GM06990 (cell line): ENCODE measurements around the gene NTPCR.

Experiments
- DNase-seq: peaks from one replicate; pipeline ENCODE4 v3.0.0-alpha.2; 2011; ENCODE audit not compliant: insufficient read length; ENCODE audit errors: extremely low read depth
- H3K27me3 ChIP-seq: replicated peaks from 2 replicates; pipeline ENCODE4 v1.6.0; 2011; ENCODE audit warnings: low read length; ENCODE audit not compliant: control insufficient read depth, insufficient read depth
- H3K36me3 ChIP-seq: 2 replicates; pipeline ENCODE4 v1.5.1; 2011; ENCODE audit warnings: low read length; ENCODE audit not compliant: control insufficient read depth, insufficient read depth
- H3K4me3 ChIP-seq: replicated peaks from 2 replicates; pipeline ENCODE4 v1.5.1; 2011; ENCODE audit warnings: low read depth, mild to moderate bottlenecking, control low read depth, low read length
- CTCF ChIP-seq: IDR thresholded peaks from 2 replicates; pipeline ENCODE4 v1.5.1; 2011; ENCODE audit warnings: low read length, control low read depth, mild to moderate bottlenecking, inconsistent platforms; ENCODE audit not compliant: insufficient read depth, poor library complexity, severe bottlenecking

The NTPCR gene

GRCh38 chr1:232980355-232980978, 30.1 kb downstream of the NTPCR start:
- Histone ChIP-seq H3K36me3 (peaks cover 2% of the 10 kb centered on the region), H3K4me3 (no peak overlapping the region), H3K27me3 (no peaks in the 10 kb centered on the region)
- TF ChIP-seq CTCF, result no peak
- DNase-seq, result no peak

GRCh38 chr1:232980986-232981560, 30.7 kb downstream of the NTPCR start:
- peaks cover 2% of the 10 kb centered on the region for H3K36me3 ChIP-seq
- TF ChIP-seq CTCF, result no peak
- no peaks in the 10 kb centered on the region for H3K27me3 ChIP-seq
- DNase-seq, result no peak
- H3K4me3 ChIP-seq, result no peak overlapping the region

GRCh38 chr1:232982238-232982944, 32.0 kb downstream of the NTPCR start:
- TF ChIP-seq CTCF, result no peak

GRCh38 chr1:232983375-232983774, 33.0 kb downstream of the NTPCR start:
- Histone ChIP-seq H3K4me3 (no peak overlapping the region), H3K36me3 (no peaks in the 10 kb centered on the region; the same call in none of the 2 replicates), H3K27me3 (no peaks in the 10 kb centered on the region)
- TF ChIP-seq CTCF, result no peak
- no peak for DNase-seq

More at GRCh38 chr1:232982238-232982944, 32.0 kb downstream of the NTPCR start:
- no peaks in the 10 kb centered on the region; the same call in none of the 2 replicates for H3K36me3 ChIP-seq
- DNase-seq, result no peak
- no peaks in the 10 kb centered on the region for H3K27me3 ChIP-seq
- no peak overlapping the region for H3K4me3 ChIP-seq

GRCh38 chr1:232983817-232984567, 33.6 kb downstream of the NTPCR start:
- no peak overlapping the region for H3K4me3 ChIP-seq
- no peak for DNase-seq
- no peaks in the 10 kb centered on the region; the same call in none of the 2 replicates for H3K36me3 ChIP-seq
- no peak for TF ChIP-seq CTCF
- H3K27me3 ChIP-seq, result no peaks in the 10 kb centered on the region
